Central memory CD8-positive, alpha-beta T cell (primary cell): ENCODE results near the gene COL17A1.

Experiments
- ATAC-seq: fragments of 150-1000 bp; cut with Tn5 transposase; replicated peaks from 2 replicates; pipeline ENCODE4 v1.10.0; 2022; ENCODE audit warnings: mild to moderate bottlenecking, moderate FRiP score, moderate number of reproducible peaks; ENCODE audit not compliant: poor library complexity, severe bottlenecking; ENCODE audit errors: extremely low read depth
- DNase-seq, 2 donors: peaks; one replicate each; pipeline ENCODE4 v3.0.0; 2021; ENCODE audit warnings: low spot score in 2 of 2
- H3K27ac Mint-ChIP-seq: one replicate; pipeline ENCODE4 v1.8.0; 2022; ENCODE audit warnings: low read depth, mild to moderate bottlenecking, moderate library complexity, mixed read lengths
- H3K27me3 Mint-ChIP-seq: one replicate; pipeline ENCODE4 v1.8.0; 2022; ENCODE audit warnings: mixed read lengths
- H3K36me3 Mint-ChIP-seq: one replicate; pipeline ENCODE4 v1.8.0; 2022; ENCODE audit warnings: mild to moderate bottlenecking, moderate library complexity, mixed read lengths; ENCODE audit not compliant: insufficient read depth
- H3K4me1 Mint-ChIP-seq: one replicate; pipeline ENCODE4 v1.8.0; 2022; ENCODE audit warnings: mixed read lengths
- H3K4me3 Mint-ChIP-seq: one replicate; pipeline ENCODE4 v1.8.0; 2022; ENCODE audit warnings: mild to moderate bottlenecking, moderate library complexity, mixed read lengths
- H3K9me3 Mint-ChIP-seq: one replicate; pipeline ENCODE4 v1.8.0; 2022; ENCODE audit warnings: mixed read lengths

COL17A1 gene

DNA sequence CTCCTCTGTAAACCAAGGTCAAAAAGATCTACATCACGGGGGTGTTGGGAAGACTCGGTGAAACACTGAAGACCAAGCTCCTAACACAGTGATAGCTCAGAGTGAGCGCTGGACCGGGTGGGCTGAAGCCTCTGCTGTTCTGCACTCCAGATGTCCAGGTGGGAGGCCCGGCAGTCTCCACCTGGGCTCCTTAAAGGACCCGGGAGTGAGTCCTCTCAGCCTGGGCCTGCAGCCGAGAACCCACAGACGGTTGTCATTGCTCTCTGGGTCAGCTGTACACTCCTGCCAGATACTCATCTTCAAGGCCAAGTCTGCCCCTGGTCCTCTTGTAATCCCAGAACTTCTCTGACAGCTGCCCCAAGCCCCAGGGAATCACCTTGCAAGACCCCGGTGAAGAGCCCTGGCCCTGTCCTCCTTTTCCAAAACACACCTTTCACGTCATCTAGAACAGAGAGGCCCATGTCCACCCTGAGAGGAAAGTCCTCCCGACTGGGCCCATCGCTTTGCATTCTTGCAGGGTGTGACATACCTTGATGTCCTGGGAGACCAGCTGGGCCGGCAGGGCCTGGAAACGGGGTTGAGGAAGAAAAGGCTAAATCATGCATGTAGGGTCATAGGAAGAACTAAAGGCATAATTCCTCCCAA, 43.7 kb downstream of the COL17A1 start:
- H3K4me3 Mint-ChIP-seq = no peak overlapping the region
- H3K36me3 Mint-ChIP-seq = no peaks in the 10 kb centered on the region
- no peak overlapping the region for H3K27ac Mint-ChIP-seq
- no peaks in the 10 kb centered on the region for H3K4me1 Mint-ChIP-seq
- no peaks in the 10 kb centered on the region for H3K9me3 Mint-ChIP-seq
- ATAC-seq (no peak), DNase-seq (no peak)
- H3K27me3 Mint-ChIP-seq = no peaks in the 10 kb centered on the region

DNA sequence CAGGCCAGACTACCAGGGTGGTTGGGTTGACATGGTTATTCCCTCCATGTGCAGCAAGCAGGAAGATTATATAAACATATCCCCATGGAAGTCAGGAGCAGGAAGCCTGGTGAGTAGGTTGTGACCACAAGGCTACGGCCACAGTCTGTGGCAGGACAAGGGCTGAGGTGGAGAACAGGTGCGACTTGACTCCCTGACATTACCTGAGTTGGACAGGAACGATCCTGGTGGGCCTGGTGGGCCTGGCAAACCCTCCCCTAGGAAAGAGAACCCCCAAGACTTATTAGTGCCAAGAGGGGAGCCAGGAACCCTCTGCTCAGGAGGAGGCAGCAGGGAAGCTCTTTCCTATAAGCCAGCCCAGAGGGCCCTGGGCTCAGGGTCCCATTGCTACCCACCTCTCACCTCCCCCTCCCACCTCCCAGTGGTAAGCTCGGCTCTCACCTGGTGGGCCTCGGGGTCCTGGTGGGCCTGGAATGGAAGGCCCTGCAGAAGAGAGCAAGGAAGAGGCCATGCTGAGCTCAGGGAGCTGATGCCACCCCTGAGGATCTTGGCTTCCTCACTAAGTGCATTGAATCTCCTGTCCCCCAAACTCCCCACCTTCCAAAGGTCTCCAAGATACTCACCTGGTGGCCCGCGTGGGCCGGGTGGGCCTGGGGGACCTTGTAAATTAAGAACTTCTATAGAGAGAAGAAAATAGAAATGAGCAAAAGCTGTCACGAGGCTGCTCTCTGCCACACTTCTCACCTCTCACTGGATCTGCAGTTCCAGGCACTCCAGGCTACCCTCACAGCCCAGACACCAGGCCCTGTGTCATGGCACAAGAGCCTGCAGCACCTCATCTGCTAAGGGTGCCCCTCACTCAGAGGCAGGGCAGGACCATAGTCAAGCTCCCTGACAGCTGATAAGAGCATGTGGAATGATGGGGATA, 44.6 kb downstream of the COL17A1 start:
- Mint-ChIP-seq H3K27me3 (no peaks in the 10 kb centered on the region), H3K4me1 (no peaks in the 10 kb centered on the region), H3K27ac (no peak overlapping the region), H3K9me3 (no peaks in the 10 kb centered on the region), H3K4me3 (no peak overlapping the region), H3K36me3 (no peaks in the 10 kb centered on the region)
- no peak for DNase-seq
- no peak for ATAC-seq

- no peak overlapping the region for H3K27ac Mint-ChIP-seq
Measured at GRCh38 chr10:104040382-104040781, 45.3 kb downstream of the COL17A1 start.

GRCh38 chr10:104038958-104039752, 46.5 kb downstream of the COL17A1 start:
- H3K9me3 Mint-ChIP-seq = no peaks in the 10 kb centered on the region
- no peak for DNase-seq
- no peak overlapping the region for H3K4me3 Mint-ChIP-seq
- H3K27ac Mint-ChIP-seq = peak overlapping the region; percentile 52
- no peaks in the 10 kb centered on the region for H3K4me1 Mint-ChIP-seq
- H3K27me3 Mint-ChIP-seq = no peaks in the 10 kb centered on the region
- ATAC-seq = no peak
- no peaks in the 10 kb centered on the region for H3K36me3 Mint-ChIP-seq

More at GRCh38 chr10:104040382-104040781, 45.3 kb downstream of the COL17A1 start:
- H3K4me1 Mint-ChIP-seq = no peaks in the 10 kb centered on the region
- H3K9me3 Mint-ChIP-seq = no peaks in the 10 kb centered on the region
- H3K36me3 Mint-ChIP-seq = no peaks in the 10 kb centered on the region
- ATAC-seq (no peak), DNase-seq (no peak)
- H3K4me3 Mint-ChIP-seq = no peak overlapping the region
- no peaks in the 10 kb centered on the region for H3K27me3 Mint-ChIP-seq

DNA sequence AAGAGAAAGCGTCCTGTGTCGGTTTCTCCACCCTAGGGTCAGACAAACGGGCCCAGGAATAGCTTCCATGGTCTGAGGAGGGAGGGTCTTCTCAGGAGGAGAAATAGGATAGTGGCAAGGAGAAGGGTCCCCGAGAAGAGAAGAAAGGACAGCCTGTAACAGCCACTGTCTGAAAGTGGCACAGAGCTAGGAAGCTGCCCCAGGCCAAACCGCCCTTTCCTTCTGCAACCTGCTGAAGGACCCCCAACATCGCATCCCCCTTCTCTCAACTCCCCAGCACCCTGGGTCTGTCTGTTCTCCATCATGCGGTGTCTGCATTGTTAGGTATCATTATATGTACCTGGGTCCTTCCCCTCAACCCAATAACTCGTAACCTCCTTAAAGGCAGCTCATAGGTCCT, 47.1 kb downstream of the COL17A1 start:
- DNase-seq (no peak), ATAC-seq (no peak)
- Mint-ChIP-seq H3K4me1 (no peaks in the 10 kb centered on the region), H3K9me3 (no peaks in the 10 kb centered on the region), H3K27ac (no peak overlapping the region), H3K36me3 (no peaks in the 10 kb centered on the region), H3K4me3 (no peak overlapping the region), H3K27me3 (no peaks in the 10 kb centered on the region)

DNA sequence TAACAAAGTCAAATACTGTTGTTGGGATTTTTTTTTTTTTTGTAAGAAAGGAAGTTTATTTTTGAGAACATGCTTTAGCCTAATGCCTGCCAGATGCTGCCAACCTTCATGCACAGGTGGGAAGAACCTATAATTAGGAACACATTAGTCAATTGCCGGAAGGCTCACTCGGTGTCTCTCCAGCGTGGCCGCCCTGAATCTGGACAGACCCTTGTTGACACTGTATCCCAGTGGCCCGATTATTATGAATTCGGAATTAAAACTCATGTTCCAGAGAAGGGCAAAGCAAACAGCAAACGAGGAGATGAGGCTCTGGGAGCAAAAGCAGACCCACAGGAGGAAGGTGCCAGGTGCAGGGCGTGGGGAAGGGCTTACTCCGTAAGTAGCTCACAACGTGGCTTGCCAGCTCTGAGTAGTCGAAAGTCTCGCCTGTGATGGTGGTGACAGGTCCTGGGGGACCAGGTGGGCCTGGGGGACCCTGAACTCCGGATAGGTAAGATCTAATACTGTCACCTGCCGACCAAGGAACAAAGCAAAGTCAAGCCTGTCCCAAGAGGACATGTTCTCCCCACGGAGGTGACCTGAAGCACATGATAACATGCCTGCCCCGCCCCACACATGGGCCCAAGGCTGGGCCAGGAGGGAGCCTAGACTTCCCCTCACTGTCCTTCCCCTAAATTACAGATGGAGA, 48.3 kb downstream of the COL17A1 start:
- DNase-seq (no peak), ATAC-seq (no peak)
- Mint-ChIP-seq H3K27ac (no peak overlapping the region), H3K9me3 (no peaks in the 10 kb centered on the region), H3K36me3 (no peaks in the 10 kb centered on the region), H3K4me1 (no peaks in the 10 kb centered on the region), H3K27me3 (no peaks in the 10 kb centered on the region), H3K4me3 (no peak overlapping the region)

- Mint-ChIP-seq H3K4me3 (no peak overlapping the region), H3K9me3 (no peaks in the 10 kb centered on the region), H3K27me3 (no peaks in the 10 kb centered on the region), H3K36me3 (no peaks in the 10 kb centered on the region), H3K4me1 (no peaks in the 10 kb centered on the region), H3K27ac (no peak overlapping the region)
- no peak for DNase-seq
- ATAC-seq = no peak
Measured at GRCh38 chr10:104036518-104037260, 49.0 kb downstream of the COL17A1 start.

DNA sequence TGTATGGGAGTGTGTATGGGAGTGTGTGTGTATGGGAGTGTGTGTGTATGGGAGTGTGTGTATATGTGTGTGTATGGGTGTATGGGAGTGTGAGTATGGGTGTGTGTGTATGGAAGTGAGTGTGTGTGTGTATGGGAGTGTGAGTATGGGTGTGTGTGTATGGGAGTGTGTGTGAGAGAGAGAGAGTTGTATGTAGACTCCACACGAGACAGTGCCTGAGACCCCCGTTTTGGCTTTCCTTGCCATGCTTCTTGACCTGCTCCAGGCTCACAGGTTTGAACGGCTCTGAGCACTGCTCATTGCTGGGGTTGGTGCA, 49.7 kb downstream of the COL17A1 start:
- no peak for ATAC-seq
- no peak for DNase-seq
- no peak overlapping the region for H3K27ac Mint-ChIP-seq
- H3K36me3 Mint-ChIP-seq = peaks cover 1% of the 10 kb centered on the region
- no peak overlapping the region for H3K4me3 Mint-ChIP-seq
- no peaks in the 10 kb centered on the region for H3K27me3 Mint-ChIP-seq
- no peaks in the 10 kb centered on the region for H3K9me3 Mint-ChIP-seq
- H3K4me1 Mint-ChIP-seq = no peaks in the 10 kb centered on the region

- H3K27me3 Mint-ChIP-seq = no peaks in the 10 kb centered on the region
- no peak for ATAC-seq
- H3K4me1 Mint-ChIP-seq = no peaks in the 10 kb centered on the region
- H3K27ac Mint-ChIP-seq = peak overlapping the region; percentile 2
- H3K4me3 Mint-ChIP-seq = no peak overlapping the region
- no peak for DNase-seq
- H3K36me3 Mint-ChIP-seq = peaks cover 5% of the 10 kb centered on the region
- H3K9me3 Mint-ChIP-seq = no peaks in the 10 kb centered on the region
Measured at GRCh38 chr10:104035194-104036068, 50.2 kb downstream of the COL17A1 start.

GRCh38 chr10:104034401-104035193, 51.1 kb downstream of the COL17A1 start:
- no peaks in the 10 kb centered on the region for H3K4me1 Mint-ChIP-seq
- H3K27me3 Mint-ChIP-seq = no peaks in the 10 kb centered on the region
- DNase-seq = no peak
- H3K9me3 Mint-ChIP-seq = no peaks in the 10 kb centered on the region
- H3K27ac Mint-ChIP-seq = no peak overlapping the region
- ATAC-seq = no peak
- no peak overlapping the region for H3K4me3 Mint-ChIP-seq
- peaks cover 8% of the 10 kb centered on the region for H3K36me3 Mint-ChIP-seq

GRCh38 chr10:104033966-104034365, 51.7 kb downstream of the COL17A1 start:
- no peaks in the 10 kb centered on the region for H3K4me1 Mint-ChIP-seq
- no peak overlapping the region for H3K27ac Mint-ChIP-seq
- no peaks in the 10 kb centered on the region for H3K27me3 Mint-ChIP-seq
- H3K36me3 Mint-ChIP-seq = peaks cover 12% of the 10 kb centered on the region
- DNase-seq (no peak), ATAC-seq (no peak)
- no peak overlapping the region for H3K4me3 Mint-ChIP-seq
- H3K9me3 Mint-ChIP-seq = no peaks in the 10 kb centered on the region
